ENCODE data around the gene EVC2.
A peak's percentile ranks its signal among the peaks of the same experiment; 100 is the strongest.

EVC2 gene

GRCh38 chr4:5708449-5709206 is at the start of gene EVC2:
Gene EVC2 (minus strand): TSS chr4:5708559. CDS start chr4:5708513, 46 bp downstream.
- DNase-seq = peak; percentile 87

- DNase-seq = no peak
These were observed 49.6 kb upstream of the EVC2 start for GRCh38 chr4:5757954-5758353.

- no peak for DNase-seq
These were observed 49.2 kb upstream of the EVC2 start for GRCh38 chr4:5757536-5757935.

GRCh38 chr4:5757091-5757490 is 48.7 kb upstream of the EVC2 start:
- no peak for DNase-seq

GRCh38 chr4:5756271-5756670 is 47.9 kb upstream of the EVC2 start:
- DNase-seq = no peak

GRCh38 chr4:5755679-5756078 is 47.3 kb upstream of the EVC2 start:
- DNase-seq = no peak

- no peak for DNase-seq
These were observed 46.8 kb upstream of the EVC2 start for GRCh38 chr4:5755161-5755560.

GRCh38 chr4:5754529-5754881 is 46.1 kb upstream of the EVC2 start:
- no peak for DNase-seq

GRCh38 chr4:5753766-5754528 is 45.6 kb upstream of the EVC2 start:
- no peak for DNase-seq

- no peak for DNase-seq
These were observed 45.0 kb upstream of the EVC2 start for GRCh38 chr4:5753366-5753765.

GRCh38 chr4:5752376-5753184 is 44.2 kb upstream of the EVC2 start:
- no peak for DNase-seq

- DNase-seq = no peak
These were observed 43.5 kb upstream of the EVC2 start for GRCh38 chr4:5751666-5752375.

GRCh38 chr4:5750946-5751665 is 42.7 kb upstream of the EVC2 start:
- DNase-seq = no peak

GRCh38 chr4:5750052-5750945 is 41.9 kb upstream of the EVC2 start:
- DNase-seq = no peak

GRCh38 chr4:5749568-5749967 is 41.2 kb upstream of the EVC2 start:
- DNase-seq = no peak

GRCh38 chr4:5747738-5748375 is 39.5 kb upstream of the EVC2 start:
- peak; percentile 63 for DNase-seq

- DNase-seq = no peak
These were observed 38.7 kb upstream of the EVC2 start for GRCh38 chr4:5746829-5747737.

- DNase-seq = no peak
These were observed 37.9 kb upstream of the EVC2 start for GRCh38 chr4:5746250-5746649.

GRCh38 chr4:5742968-5743367 is 34.6 kb upstream of the EVC2 start:
- no peak for DNase-seq

- no peak for DNase-seq
These were observed 34.0 kb upstream of the EVC2 start for GRCh38 chr4:5742388-5742787.
